H9 (cell line): ENCODE results near the gene ATAD2B. TPM values are rescaled to one million over a fixed set of nuclear protein-coding genes. Genes with fewer than 3 reads are reported as not detected.

Source experiments
- DNase-seq: peaks from one replicate; pipeline ENCODE4 v3.0.0-alpha.2; 2017
- H2AFZ ChIP-seq: one replicate; pipeline ENCODE4 v1.6.1; 2013; ENCODE audit warnings: mild to moderate bottlenecking, low read length, control low read depth, moderate library complexity
- H2AK5ac ChIP-seq: 2 replicates; pipeline ENCODE4 v1.6.1; 2013; ENCODE audit warnings: low read length, control low read depth, mixed read lengths; ENCODE audit not compliant: insufficient read length
- H2BK120ac ChIP-seq: one replicate; pipeline ENCODE4 v1.6.1; 2013; ENCODE audit warnings: low read depth, mild to moderate bottlenecking, low read length, control low read depth, inconsistent platforms; ENCODE audit not compliant: poor library complexity, severe bottlenecking
- H2BK12ac ChIP-seq: 2 replicates; pipeline ENCODE4 v1.6.1; 2013; ENCODE audit warnings: low read length, control low read depth, mixed read lengths, low read depth; ENCODE audit not compliant: insufficient read length
- H2BK15ac ChIP-seq: 2 replicates; pipeline ENCODE4 v1.6.1; 2013; ENCODE audit warnings: low read depth, low read length, control low read depth
- H2BK20ac ChIP-seq: one replicate; pipeline ENCODE4 v1.6.1; 2013; ENCODE audit warnings: low read depth, mild to moderate bottlenecking, low read length, control low read depth, inconsistent platforms; ENCODE audit not compliant: poor library complexity, severe bottlenecking
- H2BK5ac ChIP-seq: 2 replicates; pipeline ENCODE4 v1.6.1; 2013; ENCODE audit warnings: low read length, control low read depth, mixed read lengths; ENCODE audit not compliant: insufficient read length
- H3K14ac ChIP-seq: 2 replicates; pipeline ENCODE4 v1.6.1; 2013; ENCODE audit warnings: low read length, control low read depth; ENCODE audit not compliant: insufficient read depth
- H3K18ac ChIP-seq: 2 replicates; pipeline ENCODE4 v1.6.1; 2013; ENCODE audit warnings: low read depth, mild to moderate bottlenecking, mixed read lengths, low read length, control low read depth; ENCODE audit not compliant: insufficient read length
- H3K23ac ChIP-seq: 2 replicates; pipeline ENCODE4 v1.6.1; 2013; ENCODE audit warnings: low read length, control low read depth, mixed read lengths, low read depth; ENCODE audit not compliant: insufficient read length
- H3K23me2 ChIP-seq: 2 replicates; pipeline ENCODE4 v1.6.1; 2013; ENCODE audit warnings: low read depth, mild to moderate bottlenecking, mixed read lengths, low read length, control low read depth; ENCODE audit not compliant: insufficient read length, poor library complexity, severe bottlenecking
- H3K27ac ChIP-seq: 2 replicates; pipeline ENCODE4 v1.5.1; 2013; ENCODE audit warnings: low read length, control low read depth, mixed read lengths, low read depth; ENCODE audit not compliant: insufficient read length
- H3K27me3 ChIP-seq: 2 replicates; pipeline ENCODE4 v1.6.1; 2013; ENCODE audit warnings: low read length, control low read depth, inconsistent platforms; ENCODE audit not compliant: insufficient read depth
- H3K4ac ChIP-seq: 2 replicates; pipeline ENCODE4 v1.6.1; 2013; ENCODE audit warnings: low read depth, mild to moderate bottlenecking, control low read depth, inconsistent platforms, low read length, moderate library complexity
- H3K4me1 ChIP-seq: 2 replicates; pipeline ENCODE4 v1.6.1; 2013; ENCODE audit warnings: low read length, control low read depth, inconsistent platforms; ENCODE audit not compliant: insufficient read depth
- H3K4me2 ChIP-seq: 2 replicates; pipeline ENCODE4 v1.6.1; 2013; ENCODE audit warnings: low read length, control low read depth, mixed read lengths; ENCODE audit not compliant: insufficient read length, insufficient read depth
- H3K56ac ChIP-seq: 2 replicates; pipeline ENCODE4 v1.6.1; 2013; ENCODE audit warnings: low read depth, mild to moderate bottlenecking, mixed read lengths, low read length, control low read depth; ENCODE audit not compliant: insufficient read length
- H3K79me1 ChIP-seq: 2 replicates; pipeline ENCODE4 v1.6.1; 2013; ENCODE audit warnings: low read depth, mild to moderate bottlenecking, moderate library complexity, low read length, control low read depth, inconsistent platforms; ENCODE audit not compliant: insufficient read depth, poor library complexity, severe bottlenecking
- H3K79me2 ChIP-seq: 2 replicates; pipeline ENCODE4 v1.6.1; 2013; ENCODE audit warnings: low read length, control low read depth, inconsistent platforms; ENCODE audit not compliant: insufficient read depth
- H3K9ac ChIP-seq: 2 replicates; pipeline ENCODE4 v1.6.1; 2013; ENCODE audit warnings: low read length, control low read depth, mixed read lengths; ENCODE audit not compliant: insufficient read length; ENCODE audit errors: extremely low read depth
- H3K9me3 ChIP-seq: one replicate; pipeline ENCODE4 v1.6.1; 2013; ENCODE audit warnings: low read depth, low read length, inconsistent platforms; ENCODE audit not compliant: control insufficient read depth
- H3T11ph ChIP-seq: one replicate; pipeline ENCODE4 v1.6.1; 2013; ENCODE audit warnings: mild to moderate bottlenecking, low read length, control low read depth, inconsistent platforms
- H4K20me1 ChIP-seq: one replicate; pipeline ENCODE4 v1.6.1; 2013; ENCODE audit not compliant: control insufficient read depth, insufficient read length, insufficient read depth
- H4K5ac ChIP-seq: 2 replicates; pipeline ENCODE4 v1.6.1; 2013; ENCODE audit warnings: low read depth, mild to moderate bottlenecking, mixed read lengths, low read length, control low read depth; ENCODE audit not compliant: insufficient read length
- H4K8ac ChIP-seq: replicated peaks from 2 replicates; pipeline ENCODE4 v1.6.1; 2013; ENCODE audit warnings: low read length, control low read depth, mixed read lengths, low read depth; ENCODE audit not compliant: insufficient read length
- H4K91ac ChIP-seq: 2 replicates; pipeline ENCODE4 v1.6.1; 2013; ENCODE audit warnings: low read depth, mild to moderate bottlenecking, moderate library complexity, mixed read lengths, low read length, control low read depth; ENCODE audit not compliant: insufficient read length
- H3K27ac Mint-ChIP-seq, 3 experiments: 2 replicates in 2 of 3; 3 replicates in 1 of 3; pipeline ENCODE4 v1.8.0; 2020 to 2021; ENCODE audit warnings: mixed read lengths in 3 of 3, mild to moderate bottlenecking in 1 of 3, moderate library complexity in 1 of 3
- H3K27me3 Mint-ChIP-seq: 2 replicates; pipeline ENCODE4 v1.8.0; 2021; ENCODE audit warnings: low read depth, mild to moderate bottlenecking, moderate library complexity, mixed read lengths
- H3K36me3 Mint-ChIP-seq, 3 experiments: 2 replicates in 2 of 3; 3 replicates in 1 of 3; pipeline ENCODE4 v1.8.0; 2020 to 2021; ENCODE audit warnings: low read depth in 3 of 3, mixed read lengths in 3 of 3; ENCODE audit not compliant: insufficient read depth in 1 of 3
- H3K4me1 Mint-ChIP-seq, 2 experiments: 2 replicates each; pipeline ENCODE4 v1.8.0; 2020; ENCODE audit warnings: mixed read lengths in 2 of 2
- H3K4me3 Mint-ChIP-seq, 2 experiments: 2 replicates in 1 of 2; 3 replicates in 1 of 2; pipeline ENCODE4 v1.8.0; 2020 to 2021; ENCODE audit warnings: mild to moderate bottlenecking in 2 of 2, mixed read lengths in 2 of 2, moderate library complexity in 1 of 2
- H3K9me3 Mint-ChIP-seq, 2 experiments: 2 replicates in 1 of 2; 3 replicates in 1 of 2; pipeline ENCODE4 v1.8.0; 2020; ENCODE audit warnings: mild to moderate bottlenecking in 2 of 2, mixed read lengths in 2 of 2, moderate library complexity in 1 of 2
- WGBS: extraction: QIAGEN DNeasy Blood & Tissue Kit; methylation state at CpG from one replicate; pipeline ENCODE4 v1.1.7; 2013; ENCODE audit warnings: missing lambda C conversion rate, low lambda C conversion rate, mixed read lengths; ENCODE audit not compliant: insufficient read length; ENCODE audit errors: extremely low coverage; 5-methylcytosine and 5-hydroxymethylcytosine counted together
- total RNA-seq: library from RNA; stranded (reverse); gene quantifications from 2 replicates; pipeline ENCODE4 v1.2.1, GENCODE V29; 2021
- TF ChIP-seq, protein P1 (sequence below): fragments of 200-600 bp; sonication (generic); conservative IDR thresholded peaks from 3 replicates; pipeline ENCODE4 v1.8.0; 2021; ENCODE audit warnings: antibody characterized with exemption, mild to moderate bottlenecking

ATAD2B gene
- total RNA-seq, 1 experiment from 2014 or later: 21.4 TPM

DNA sequence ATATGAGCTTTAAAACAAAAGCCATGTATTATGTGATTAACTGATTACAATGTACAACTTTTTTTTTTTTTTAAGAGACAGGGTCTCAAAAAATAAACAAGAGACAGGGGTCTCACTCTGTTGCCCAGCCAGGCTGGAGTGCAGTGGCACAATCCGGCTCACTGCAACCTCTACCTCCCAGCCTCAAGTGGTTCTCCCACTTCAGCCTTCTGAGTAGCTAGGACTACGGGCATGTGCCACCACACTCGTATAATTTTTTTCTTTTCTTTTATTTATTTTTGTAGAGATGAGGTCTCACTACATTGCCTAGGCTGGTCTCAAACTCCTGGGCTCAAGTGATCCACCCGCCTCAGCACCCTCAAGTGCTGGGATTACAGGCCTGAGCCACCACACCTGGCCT, 103.1 kb downstream of the ATAD2B start:
- Histone ChIP-seq H2AFZ (no peak overlapping the region), H3K23ac (no peak overlapping the region), H3K56ac (no peak overlapping the region), H3K79me1 (no peaks in the 10 kb centered on the region), H3K4ac (no peak overlapping the region), H4K91ac (no peak overlapping the region), H3K4me2 (no peak overlapping the region), H3K4me1 (no peaks in the 10 kb centered on the region), H3K27ac (no peak overlapping the region), H3K9me3 (no peaks in the 10 kb centered on the region), H3K9ac (no peak overlapping the region), H2BK5ac (no peak overlapping the region), H2BK120ac (no peak overlapping the region), H3K79me2 (no peaks in the 10 kb centered on the region), H2BK20ac (no peak overlapping the region), H3K18ac (no peak overlapping the region), H3T11ph (no peak overlapping the region), H2BK15ac (no peak overlapping the region), H3K14ac (no peak overlapping the region), H4K20me1 (no peaks in the 10 kb centered on the region), H4K5ac (no peak overlapping the region), H2BK12ac (no peak overlapping the region), H3K23me2 (no peaks in the 10 kb centered on the region), H4K8ac (no peak overlapping the region), H2AK5ac (no peak overlapping the region), H3K27me3 (no peaks in the 10 kb centered on the region)
- Mint-ChIP-seq H3K4me3 (no peak overlapping the region), H3K9me3 (no peaks in the 10 kb centered on the region), H3K27ac (no peak overlapping the region), H3K27me3 (no peaks in the 10 kb centered on the region), H3K4me1 (no peaks in the 10 kb centered on the region), H3K36me3 (peaks cover 0 to 7% (median 3%) of the 10 kb centered on the region in 3 experiments; a peak in 2 of 7 replicates)
- WGBS: no CpG with 5 or more reads among the region's 4 CpGs
- TF ChIP-seq, protein P1, sequence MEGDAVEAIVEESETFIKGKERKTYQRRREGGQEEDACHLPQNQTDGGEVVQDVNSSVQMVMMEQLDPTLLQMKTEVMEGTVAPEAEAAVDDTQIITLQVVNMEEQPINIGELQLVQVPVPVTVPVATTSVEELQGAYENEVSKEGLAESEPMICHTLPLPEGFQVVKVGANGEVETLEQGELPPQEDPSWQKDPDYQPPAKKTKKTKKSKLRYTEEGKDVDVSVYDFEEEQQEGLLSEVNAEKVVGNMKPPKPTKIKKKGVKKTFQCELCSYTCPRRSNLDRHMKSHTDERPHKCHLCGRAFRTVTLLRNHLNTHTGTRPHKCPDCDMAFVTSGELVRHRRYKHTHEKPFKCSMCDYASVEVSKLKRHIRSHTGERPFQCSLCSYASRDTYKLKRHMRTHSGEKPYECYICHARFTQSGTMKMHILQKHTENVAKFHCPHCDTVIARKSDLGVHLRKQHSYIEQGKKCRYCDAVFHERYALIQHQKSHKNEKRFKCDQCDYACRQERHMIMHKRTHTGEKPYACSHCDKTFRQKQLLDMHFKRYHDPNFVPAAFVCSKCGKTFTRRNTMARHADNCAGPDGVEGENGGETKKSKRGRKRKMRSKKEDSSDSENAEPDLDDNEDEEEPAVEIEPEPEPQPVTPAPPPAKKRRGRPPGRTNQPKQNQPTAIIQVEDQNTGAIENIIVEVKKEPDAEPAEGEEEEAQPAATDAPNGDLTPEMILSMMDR: no peak
- no peak for DNase-seq
